AG04449 (cell line): ENCODE measurements around the gene PCDHB7.
"Not testable (repeated sequence)": the region's sequence is repeated elsewhere in the genome, so short reads cannot be mapped to it uniquely, and the experiment has no call there.

ENCODE experiments used
- CTCF ChIA-PET: fragments of 350-600 bp; formaldehyde crosslinking; extraction: SDS; loops from one replicate; lab custom pipeline; 2021; ENCODE audit warnings: antibody characterized with exemption; lab: Yijun Ruan, JAX
- POLR2A ChIA-PET: fragments of 400-600, 350-600 bp; formaldehyde crosslinking; extraction: SDS; loops from one replicate; lab custom pipeline; 2020; ENCODE audit warnings: antibody characterized with exemption, inconsistent platforms; lab: Yijun Ruan, JAX
- DNase-seq: peaks from one replicate; pipeline ENCODE4 v3.0.0-alpha.2; 2010; ENCODE audit warnings: low read depth, low spot score
- H3K4me3 ChIP-seq: 2 replicates; pipeline ENCODE4 v1.5.1; 2011; ENCODE audit warnings: low read depth, mild to moderate bottlenecking, control low read depth, low read length
- TF ChIP-seq, protein P1 (sequence below): IDR thresholded peaks from one replicate; pipeline ENCODE4 v1.5.1; 2011; ENCODE audit warnings: mild to moderate bottlenecking, moderate library complexity, low read length, control low read depth, inconsistent platforms; ENCODE audit not compliant: insufficient read depth; ENCODE audit errors: missing control alignments

PCDHB7 gene

GRCh38 chr5:141214583-141214982 lies 42.1 kb downstream of the PCDHB7 start:
- CTCF ChIA-PET, H3K4me3 ChIP-seq, POLR2A ChIA-PET, DNase-seq: not testable (repeated sequence)

DNA sequence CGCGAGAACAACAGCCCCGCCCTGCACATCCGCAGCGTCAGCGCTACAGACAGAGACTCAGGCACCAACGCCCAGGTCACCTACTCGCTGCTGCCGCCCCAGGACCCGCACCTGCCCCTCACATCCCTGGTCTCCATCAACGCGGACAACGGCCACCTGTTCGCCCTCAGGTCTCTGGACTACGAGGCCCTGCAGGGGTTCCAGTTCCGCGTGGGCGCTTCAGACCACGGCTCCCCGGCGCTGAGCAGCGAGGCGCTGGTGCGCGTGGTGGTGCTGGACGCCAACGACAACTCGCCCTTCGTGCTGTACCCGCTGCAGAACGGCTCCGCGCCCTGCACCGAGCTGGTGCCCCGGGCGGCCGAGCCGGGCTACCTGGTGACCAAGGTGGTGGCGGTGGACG lies 43.1 kb downstream of the PCDHB7 start:
- CTCF ChIA-PET, DNase-seq, POLR2A ChIA-PET, H3K4me3 ChIP-seq: not testable (repeated sequence)

DNA sequence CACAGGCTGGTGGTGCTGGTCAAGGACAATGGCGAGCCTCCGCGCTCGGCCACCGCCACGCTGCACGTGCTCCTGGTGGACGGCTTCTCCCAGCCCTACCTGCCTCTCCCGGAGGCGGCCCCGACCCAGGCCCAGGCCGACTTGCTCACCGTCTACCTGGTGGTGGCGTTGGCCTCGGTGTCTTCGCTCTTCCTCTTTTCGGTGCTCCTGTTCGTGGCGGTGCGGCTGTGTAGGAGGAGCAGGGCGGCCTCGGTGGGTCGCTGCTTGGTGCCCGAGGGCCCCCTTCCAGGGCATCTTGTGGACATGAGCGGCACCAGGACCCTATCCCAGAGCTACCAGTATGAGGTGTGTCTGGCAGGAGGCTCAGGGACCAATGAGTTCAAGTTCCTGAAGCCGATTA lies 43.6 kb downstream of the PCDHB7 start:
- CTCF ChIA-PET, H3K4me3 ChIP-seq, POLR2A ChIA-PET: not testable (repeated sequence)

DNA sequence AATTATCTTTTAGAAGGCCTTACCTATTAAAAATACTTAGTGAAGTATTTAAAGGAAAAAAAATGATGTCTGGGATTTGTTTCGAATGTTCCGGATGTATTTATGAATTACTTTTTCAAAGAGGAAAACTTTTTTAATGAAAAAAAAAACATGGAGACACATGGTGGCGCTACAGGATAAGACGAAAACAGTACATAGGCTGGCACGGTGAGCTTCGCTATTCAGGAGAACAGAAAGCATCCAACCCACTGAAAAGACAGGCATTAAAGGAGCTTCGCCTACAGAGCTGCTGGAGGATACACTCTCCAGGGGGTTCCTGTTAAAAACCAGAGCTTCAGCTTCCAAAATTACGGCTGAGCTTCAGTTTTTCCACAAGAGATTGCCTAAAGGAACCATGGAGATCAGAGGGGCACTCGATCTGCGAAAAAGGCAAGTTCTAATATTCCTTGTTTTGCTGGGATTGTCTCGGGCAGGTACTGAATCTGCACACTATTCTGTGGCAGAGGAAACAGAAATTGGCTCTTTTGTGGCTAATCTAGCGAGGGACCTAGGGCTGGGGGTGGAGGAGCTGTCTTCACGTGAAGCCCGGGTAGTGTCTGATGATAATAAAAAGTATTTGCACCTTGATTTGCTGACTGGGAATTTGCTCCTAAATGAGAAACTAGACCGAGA lies 50.8 kb downstream of the PCDHB7 start, which contains the start of gene PCDHB14:
PCDHB14 (plus strand) TSS at position 232 of the 672 bp plus-strand sequence; CDS start at position 395, 163 bp downstream.
- H3K4me3 ChIP-seq, result peak within 1 kb of the TSS; percentile 33
- ChIA-PET POLR2A (interaction anchor here (0.6 kb wide), 1 partner anchor 341 kb away, joined by 4 read pairs; no protein-coding TSS in a partner anchor), CTCF (interaction anchor here (0.7 to 3.3 kb wide), 11 partner anchors 14 to 343 kb away, joined by 3 to 57 read pairs (median 4); partner anchors contain the start of genes PCDHB12, PCDHGA2 and PCDHGA6)
- no peak for DNase-seq
- TF ChIP-seq, protein P1, sequence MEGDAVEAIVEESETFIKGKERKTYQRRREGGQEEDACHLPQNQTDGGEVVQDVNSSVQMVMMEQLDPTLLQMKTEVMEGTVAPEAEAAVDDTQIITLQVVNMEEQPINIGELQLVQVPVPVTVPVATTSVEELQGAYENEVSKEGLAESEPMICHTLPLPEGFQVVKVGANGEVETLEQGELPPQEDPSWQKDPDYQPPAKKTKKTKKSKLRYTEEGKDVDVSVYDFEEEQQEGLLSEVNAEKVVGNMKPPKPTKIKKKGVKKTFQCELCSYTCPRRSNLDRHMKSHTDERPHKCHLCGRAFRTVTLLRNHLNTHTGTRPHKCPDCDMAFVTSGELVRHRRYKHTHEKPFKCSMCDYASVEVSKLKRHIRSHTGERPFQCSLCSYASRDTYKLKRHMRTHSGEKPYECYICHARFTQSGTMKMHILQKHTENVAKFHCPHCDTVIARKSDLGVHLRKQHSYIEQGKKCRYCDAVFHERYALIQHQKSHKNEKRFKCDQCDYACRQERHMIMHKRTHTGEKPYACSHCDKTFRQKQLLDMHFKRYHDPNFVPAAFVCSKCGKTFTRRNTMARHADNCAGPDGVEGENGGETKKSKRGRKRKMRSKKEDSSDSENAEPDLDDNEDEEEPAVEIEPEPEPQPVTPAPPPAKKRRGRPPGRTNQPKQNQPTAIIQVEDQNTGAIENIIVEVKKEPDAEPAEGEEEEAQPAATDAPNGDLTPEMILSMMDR, result no peak

More for the DNA sequence above, 43.6 kb downstream of the PCDHB7 start:
- not testable (repeated sequence) for DNase-seq

DNA sequence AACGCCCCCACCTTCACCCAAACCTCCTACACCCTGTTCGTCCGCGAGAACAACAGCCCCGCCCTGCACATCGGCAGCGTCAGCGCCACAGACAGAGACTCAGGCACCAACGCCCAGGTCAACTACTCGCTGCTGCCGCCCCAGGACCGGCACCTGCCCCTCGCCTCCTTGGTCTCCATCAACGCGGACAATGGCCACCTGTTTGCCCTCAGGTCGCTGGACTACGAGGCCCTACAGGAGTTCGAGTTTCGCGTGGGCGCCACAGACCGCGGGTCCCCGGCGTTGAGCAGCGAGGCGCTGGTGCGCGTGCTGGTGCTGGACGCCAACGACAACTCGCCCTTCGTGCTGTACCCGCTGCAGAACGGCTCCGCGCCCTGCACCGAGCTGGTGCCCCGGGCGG lies 52.4 kb downstream of the PCDHB7 start:
- H3K4me3 ChIP-seq, POLR2A ChIA-PET, DNase-seq: not testable (repeated sequence)
- CTCF ChIA-PET, result interaction anchor here (3.3 kb wide), 1 partner anchor 338 kb away, joined by 57 read pairs; no protein-coding TSS in a partner anchor

DNA sequence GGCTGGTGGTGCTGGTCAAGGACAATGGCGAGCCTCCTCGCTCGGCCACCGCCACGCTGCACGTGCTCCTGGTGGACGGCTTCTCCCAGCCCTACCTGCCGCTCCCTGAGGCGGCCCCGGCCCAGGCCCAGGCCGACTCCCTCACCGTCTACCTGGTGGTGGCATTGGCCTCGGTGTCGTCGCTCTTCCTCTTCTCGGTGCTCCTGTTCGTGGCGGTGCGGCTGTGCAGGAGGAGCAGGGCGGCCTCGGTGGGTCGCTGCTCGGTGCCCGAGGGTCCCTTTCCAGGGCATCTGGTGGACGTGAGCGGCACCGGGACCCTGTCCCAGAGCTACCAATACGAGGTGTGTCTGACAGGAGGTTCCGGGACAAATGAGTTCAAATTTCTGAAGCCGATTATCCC lies 53.0 kb downstream of the PCDHB7 start:
- POLR2A ChIA-PET, H3K4me3 ChIP-seq: not testable (repeated sequence)
- CTCF ChIA-PET, result interaction anchor here (2.3 kb wide), 1 partner anchor 339 kb away, joined by 9 read pairs; no protein-coding TSS in a partner anchor

More for the DNA sequence above, 53.0 kb downstream of the PCDHB7 start:
- DNase-seq, result not testable (repeated sequence)
